GM19239 (cell line): ENCODE measurements around the gene BABAM2.
"Not testable (repeated sequence)": the region's sequence is repeated elsewhere in the genome, so short reads cannot be mapped to it uniquely, and the experiment has no call there.

Source experiments
- DNase-seq: peaks from one replicate; pipeline ENCODE4 v3.0.0; 2011; ENCODE audit warnings: low spot score; ENCODE audit not compliant: insufficient read length
- FAIRE-seq: peaks from 2 replicates; lab custom pipeline; 2011; peaks lifted over from hg19 to GRCh38; lab: Jason Lieb, UNC

Gene BABAM2

GRCh38 chr2:27875089-27875881 lies 15.2 kb upstream of the BABAM2 start:
- FAIRE-seq (no peak), DNase-seq (no peak)

DNA sequence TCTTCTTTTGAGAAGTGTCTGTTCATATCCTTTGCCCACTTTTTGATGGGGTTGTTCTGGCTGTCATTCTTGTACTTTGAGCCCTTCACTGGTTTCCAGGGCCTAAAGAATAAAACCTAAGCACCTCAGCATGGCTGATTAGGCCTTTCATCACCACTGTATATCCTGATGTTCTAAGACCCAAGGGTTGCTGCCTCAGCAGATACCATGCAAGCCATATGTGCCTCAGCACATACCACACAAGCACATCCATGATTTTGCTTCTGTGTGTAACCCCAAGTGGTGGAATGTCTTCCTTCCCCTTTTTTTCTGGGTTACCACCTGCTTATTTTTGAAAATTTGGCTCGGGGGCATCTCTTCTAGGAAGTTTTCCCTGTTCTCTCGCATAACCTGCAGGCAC lies 11.7 kb upstream of the BABAM2 start:
- DNase-seq = no peak
- no peak for FAIRE-seq

- not testable (repeated sequence) for DNase-seq, FAIRE-seq
These were observed 8.5 kb upstream of the BABAM2 start for GRCh38 chr2:27881815-27882583.

DNA sequence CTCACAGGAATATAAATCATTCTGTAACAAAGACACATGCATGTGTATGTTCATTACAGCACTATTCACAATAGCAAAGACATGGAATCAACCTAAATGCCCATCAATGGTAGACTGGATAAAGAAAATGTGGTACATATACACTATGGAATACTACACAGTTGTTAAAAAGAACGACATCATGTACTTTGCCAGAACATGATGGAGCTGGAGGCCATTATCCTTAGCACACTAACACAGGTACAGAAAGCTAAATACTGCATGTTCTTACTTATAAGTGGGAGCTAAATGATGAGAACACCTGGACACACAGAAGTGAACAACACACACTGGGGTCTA lies 8.0 kb upstream of the BABAM2 start:
- DNase-seq, FAIRE-seq: not testable (repeated sequence)

GRCh38 chr2:27884601-27885000 lies 5.9 kb upstream of the BABAM2 start:
- FAIRE-seq = no peak
- no peak for DNase-seq

DNA sequence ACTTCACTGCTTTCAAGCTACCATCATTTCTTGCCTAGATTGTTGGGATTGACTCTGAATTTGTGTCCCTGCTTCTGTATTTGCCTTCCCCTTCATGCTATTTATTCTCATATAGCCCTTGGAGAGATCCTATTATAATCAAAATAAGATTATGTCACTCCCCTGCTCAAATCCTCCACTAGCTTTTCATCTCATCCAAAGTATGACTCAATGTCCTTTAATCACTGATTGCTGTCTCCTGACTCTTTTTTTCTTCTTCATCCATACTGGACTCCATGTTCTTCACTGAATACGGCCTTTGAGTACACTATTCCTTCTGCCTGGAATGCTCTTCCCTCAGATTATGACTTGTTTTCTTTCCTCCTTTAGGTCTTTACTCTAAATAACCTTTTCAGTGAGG lies 5.3 kb upstream of the BABAM2 start:
- FAIRE-seq = no peak
- DNase-seq = no peak

DNA sequence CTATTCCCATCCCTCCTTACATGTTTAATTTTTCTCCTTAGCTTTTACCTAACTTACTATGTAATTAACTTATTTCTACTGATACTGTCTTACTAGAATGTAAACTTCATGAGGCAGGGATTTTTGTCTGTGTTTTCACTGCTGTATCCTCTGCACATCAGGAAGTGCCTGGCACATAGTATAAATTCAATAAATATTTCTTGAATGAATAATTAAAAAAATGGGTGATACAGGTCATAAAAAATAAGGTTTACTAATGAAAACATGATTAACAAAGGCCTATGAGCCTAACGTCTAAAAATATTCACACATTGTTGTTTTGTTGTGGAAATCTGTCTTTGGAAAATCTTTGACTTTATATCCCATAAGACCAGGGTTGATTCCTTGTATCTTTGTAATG lies 4.9 kb upstream of the BABAM2 start:
- DNase-seq (no peak), FAIRE-seq (no peak)

DNA sequence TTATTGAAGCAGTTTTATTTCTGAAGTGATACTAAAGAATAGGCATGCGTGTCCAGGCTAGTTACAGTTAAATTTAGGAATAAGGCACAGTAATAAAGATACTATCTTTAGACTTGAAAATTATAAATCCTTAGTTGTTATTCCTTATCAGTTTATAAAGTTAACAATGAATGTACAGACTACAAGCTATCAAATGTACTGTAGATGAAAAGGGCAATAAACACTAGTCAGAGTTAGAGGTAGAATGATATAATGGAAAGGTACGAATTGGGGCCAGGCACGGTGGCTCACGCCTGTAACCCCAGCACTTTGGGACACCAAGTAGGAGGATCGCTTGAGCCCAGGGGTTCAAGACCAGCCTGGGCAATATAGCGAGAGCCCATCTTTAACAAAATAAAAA lies 4.2 kb upstream of the BABAM2 start:
- FAIRE-seq = no peak
- no peak for DNase-seq

- DNase-seq (no peak), FAIRE-seq (no peak)
These were observed 3.4 kb upstream of the BABAM2 start for GRCh38 chr2:27887111-27887510.

DNA sequence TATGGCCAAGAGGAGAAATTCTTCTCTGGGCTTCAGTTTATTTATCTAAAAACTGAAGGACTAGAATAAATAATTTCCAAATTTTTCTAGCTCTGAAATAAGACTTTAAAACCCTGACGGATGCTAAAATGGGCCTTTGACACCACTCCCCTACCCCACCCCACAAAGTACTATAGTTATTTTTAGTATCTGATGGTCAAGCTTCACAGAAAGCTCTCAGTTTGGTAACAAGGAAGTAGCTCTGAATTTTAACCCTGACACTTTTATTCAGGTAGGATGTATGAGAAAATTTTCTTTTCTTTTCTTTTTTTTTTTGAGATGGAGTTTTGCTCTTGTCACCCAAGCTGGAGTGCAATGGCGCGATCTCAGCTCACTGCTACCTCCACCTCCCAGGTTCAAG lies 2.7 kb upstream of the BABAM2 start:
- no peak for DNase-seq
- no peak for FAIRE-seq

- FAIRE-seq (no peak), DNase-seq (no peak)
These were observed 1.7 kb upstream of the BABAM2 start for GRCh38 chr2:27888790-27889189.

GRCh38 chr2:27889774-27890145 lies 769 bp upstream of the BABAM2 start:
- FAIRE-seq = no peak
- no peak for DNase-seq

DNA sequence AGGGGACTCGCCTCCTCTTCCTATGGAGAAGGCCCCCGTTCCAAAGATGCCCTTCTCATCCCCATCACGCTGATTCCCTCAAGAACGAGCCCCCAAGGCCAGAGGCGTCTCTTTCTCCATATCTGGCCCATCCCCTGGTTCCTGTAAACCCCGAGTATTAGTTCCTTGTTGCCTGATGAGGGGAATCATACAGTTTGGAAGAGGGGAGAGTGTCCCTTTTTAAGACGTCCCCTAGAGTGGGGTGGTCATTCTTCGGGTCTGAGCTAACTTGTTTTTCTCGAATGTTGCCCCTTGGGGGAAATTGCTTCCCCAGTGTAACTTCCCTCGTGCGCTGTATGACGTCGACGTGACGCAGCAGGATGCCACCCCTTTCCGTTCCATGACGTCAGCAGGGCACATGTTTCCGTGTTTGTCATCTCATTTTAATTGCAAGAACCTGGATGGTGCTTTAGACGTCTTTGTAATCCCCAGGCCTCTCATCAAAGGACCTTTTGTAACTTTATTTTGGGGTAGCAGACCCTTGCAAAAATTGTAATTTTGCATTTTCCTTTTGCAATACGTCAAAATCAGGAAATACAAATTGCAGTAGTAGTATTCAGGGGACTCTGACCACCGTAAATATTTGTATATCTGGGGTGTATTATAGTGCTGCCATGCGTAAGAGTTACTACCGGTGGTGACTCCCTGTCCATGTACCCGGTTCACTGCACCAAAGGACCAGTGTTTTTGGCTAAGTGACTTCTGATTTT lies 569 bp downstream of the BABAM2 start:
- DNase-seq (peak; percentile 52), FAIRE-seq (no peak)

GRCh38 chr2:27891673-27892105 lies 1.2 kb downstream of the BABAM2 start:
- FAIRE-seq = peak; percentile 42
- DNase-seq = no peak

GRCh38 chr2:27893006-27893405 lies 2.5 kb downstream of the BABAM2 start:
- no peak for DNase-seq
- FAIRE-seq = no peak

DNA sequence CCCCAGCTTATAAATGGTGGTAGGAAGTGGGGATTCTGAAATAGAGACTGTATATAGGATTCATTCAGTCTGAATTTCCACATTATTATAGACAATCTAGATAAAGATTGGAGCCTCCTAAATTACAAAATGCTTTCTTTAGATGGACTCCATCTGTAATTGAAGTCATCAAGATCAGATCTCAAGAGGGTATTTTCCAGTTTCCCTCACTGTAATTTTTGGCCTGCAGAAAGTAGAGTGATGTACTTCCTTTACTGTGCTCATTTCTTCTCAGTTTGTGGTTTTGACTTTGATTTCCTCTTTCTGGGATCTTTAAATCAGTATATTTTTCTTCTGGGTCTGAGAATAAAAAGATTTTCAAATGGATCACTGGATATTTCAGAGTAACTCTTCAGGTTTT lies 7.2 kb downstream of the BABAM2 start:
- FAIRE-seq (peak; percentile 64), DNase-seq (no peak)

DNA sequence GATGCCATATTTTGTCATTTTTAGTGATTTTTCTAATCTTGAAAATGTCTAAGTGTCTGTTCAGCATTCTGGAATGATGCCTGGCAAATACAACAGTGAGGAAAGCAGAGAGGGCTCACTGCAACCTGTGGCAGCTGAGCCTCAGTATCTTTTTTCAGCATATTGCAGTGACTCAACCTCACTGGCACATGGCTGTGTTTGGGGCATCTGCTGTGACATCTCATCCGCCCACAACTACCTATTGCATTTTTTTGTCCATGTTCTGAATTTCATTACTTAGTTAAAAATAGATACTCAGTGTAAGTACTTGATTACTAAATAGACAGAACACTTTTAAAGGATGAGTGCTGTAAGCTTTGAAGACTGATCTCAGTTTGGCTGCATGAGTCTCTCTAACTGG lies 10.7 kb downstream of the BABAM2 start:
- DNase-seq (no peak), FAIRE-seq (no peak)

GRCh38 chr2:27902098-27902497 lies 11.6 kb downstream of the BABAM2 start:
- DNase-seq = no peak
- no peak for FAIRE-seq

DNA sequence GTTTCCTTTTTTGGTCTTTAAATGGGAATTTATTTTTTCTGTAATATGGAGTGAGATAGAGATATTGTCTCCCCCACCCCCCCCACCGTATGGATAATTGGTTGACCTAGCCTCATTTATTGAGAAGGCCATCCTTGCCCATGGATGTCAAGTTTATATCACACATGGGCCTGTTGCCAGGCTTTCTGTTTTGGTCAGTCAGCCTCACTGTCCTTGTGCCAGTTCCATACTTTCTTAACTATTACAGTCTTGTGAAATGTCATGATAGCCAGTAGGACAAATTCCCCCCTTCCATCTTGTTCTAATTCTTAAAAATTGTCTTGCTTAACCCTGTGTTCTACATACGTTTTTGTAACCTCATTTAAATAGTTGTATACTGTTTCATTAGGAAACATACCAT lies 12.5 kb downstream of the BABAM2 start:
- no peak for DNase-seq
- no peak for FAIRE-seq

GRCh38 chr2:27903649-27904404 lies 13.3 kb downstream of the BABAM2 start:
- FAIRE-seq = no peak
- DNase-seq = no peak

- FAIRE-seq = no peak
- DNase-seq = no peak
These were observed 13.8 kb downstream of the BABAM2 start for GRCh38 chr2:27904405-27904665.
